ENCODE results near the gene QPCT.
A peak's percentile ranks its signal among the peaks of the same experiment; 100 is the strongest.
"Not testable (repeated sequence)": the region's sequence is repeated elsewhere in the genome, so short reads cannot be mapped to it uniquely, and the experiment has no call there.

Gene QPCT

DNA sequence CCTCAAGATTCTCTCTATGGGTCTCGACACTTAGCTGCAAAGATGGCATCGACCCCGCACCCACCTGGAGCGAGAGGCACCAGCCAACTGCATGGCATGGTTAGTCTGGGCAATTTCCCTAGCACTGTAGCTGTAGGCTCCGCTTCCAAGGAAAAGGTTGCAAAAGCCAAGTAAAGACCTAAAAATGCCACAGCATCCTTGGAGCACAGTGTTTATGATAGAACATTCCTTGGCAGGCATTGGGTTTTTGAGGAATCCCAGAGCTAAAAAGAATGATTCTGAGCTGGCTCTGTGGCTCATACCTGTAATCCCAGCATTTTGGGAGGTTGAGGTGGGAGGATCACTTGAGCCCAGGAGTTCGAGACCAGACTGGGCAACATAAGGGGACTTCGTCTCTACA is 22.9 kb downstream of the QPCT start:
- H3K9me3 ChIP-seq (ENCODE audit: control insufficient read depth in 5 of 5, low read length in 5 of 5): no peaks in the 10 kb centered on the region
- H3K4me3 ChIP-seq (ENCODE audit: low read depth in 1 of 5, low read length in 5 of 5): no peak overlapping the region
- no peaks in the 10 kb centered on the region for H3K27me3 ChIP-seq (ENCODE audit: control insufficient read depth in 5 of 5, insufficient read depth in 4 of 5, low read length in 5 of 5)
- H3K27ac ChIP-seq (ENCODE audit: low read depth, low read length): no peak overlapping the region
- no peaks in the 10 kb centered on the region for H3K36me3 ChIP-seq (ENCODE audit: control insufficient read depth in 5 of 5, insufficient read depth in 5 of 5, low read length in 5 of 5)
- no peaks in the 10 kb centered on the region for H3K4me1 ChIP-seq (ENCODE audit: control insufficient read depth in 5 of 5, insufficient read depth in 5 of 5, low read length in 5 of 5)
- no peak overlapping the region for H3K9ac ChIP-seq (ENCODE audit: low read length in 5 of 5)

DNA sequence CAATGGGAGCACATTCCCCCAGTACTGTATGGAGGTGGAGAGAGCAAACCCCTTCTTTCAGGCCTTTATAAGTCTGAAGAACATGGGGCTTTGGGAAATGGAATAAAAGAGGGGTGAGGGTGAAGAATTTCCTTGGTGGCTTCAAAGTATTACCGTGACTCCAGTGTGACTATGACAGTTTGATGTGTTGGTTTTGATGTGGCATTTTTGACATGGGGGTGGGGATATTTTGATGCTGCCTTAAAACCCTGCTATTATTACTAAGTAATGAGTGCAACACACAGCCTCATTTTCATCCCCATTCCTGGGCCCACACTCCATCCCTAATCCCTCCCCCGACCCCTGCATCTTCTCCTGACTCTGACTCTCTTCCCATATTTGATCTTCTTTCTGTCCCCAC is 23.6 kb downstream of the QPCT start:
- Histone ChIP-seq H3K4me1 (ENCODE audit: control insufficient read depth in 5 of 5, insufficient read depth in 5 of 5, low read length in 5 of 5) (no peaks in the 10 kb centered on the region), H3K27ac (ENCODE audit: low read depth, low read length) (no peak overlapping the region), H3K9ac (ENCODE audit: low read length in 5 of 5) (no peak overlapping the region), H3K27me3 (ENCODE audit: control insufficient read depth in 5 of 5, insufficient read depth in 4 of 5, low read length in 5 of 5) (no peaks in the 10 kb centered on the region), H3K36me3 (ENCODE audit: control insufficient read depth in 5 of 5, insufficient read depth in 5 of 5, low read length in 5 of 5) (no peaks in the 10 kb centered on the region), H3K9me3 (ENCODE audit: control insufficient read depth in 5 of 5, low read length in 5 of 5) (no peaks in the 10 kb centered on the region), H3K4me3 (ENCODE audit: low read depth in 1 of 5, low read length in 5 of 5) (no peak overlapping the region)

DNA sequence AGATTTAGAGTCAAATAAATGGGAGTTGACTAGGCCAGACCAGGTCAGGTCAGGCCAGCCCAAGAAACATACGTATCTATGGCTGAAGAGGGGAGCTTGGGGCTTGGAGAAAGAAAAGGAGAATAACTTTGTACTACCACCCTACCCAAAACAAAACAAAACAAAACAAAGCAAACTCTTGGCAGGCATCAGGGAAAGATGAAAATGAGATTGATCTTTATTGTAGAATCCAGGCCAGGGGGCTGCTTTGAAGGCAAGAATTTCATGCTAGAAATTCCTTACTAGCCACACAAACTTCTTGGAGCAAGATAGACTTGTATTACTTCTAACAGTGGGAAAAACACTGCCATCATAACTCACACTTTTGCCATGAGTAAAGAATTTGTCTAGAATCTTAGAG is 26.2 kb downstream of the QPCT start:
- Histone ChIP-seq H3K4me1 (ENCODE audit: control insufficient read depth in 5 of 5, insufficient read depth in 5 of 5, low read length in 5 of 5) (no peaks in the 10 kb centered on the region), H3K9ac (ENCODE audit: low read length in 5 of 5) (no peak overlapping the region), H3K27ac (ENCODE audit: low read depth, low read length) (no peak overlapping the region), H3K9me3 (ENCODE audit: control insufficient read depth in 5 of 5, low read length in 5 of 5) (no peaks in the 10 kb centered on the region), H3K27me3 (ENCODE audit: control insufficient read depth in 5 of 5, insufficient read depth in 4 of 5, low read length in 5 of 5) (no peaks in the 10 kb centered on the region), H3K36me3 (ENCODE audit: control insufficient read depth in 5 of 5, insufficient read depth in 5 of 5, low read length in 5 of 5) (no peaks in the 10 kb centered on the region), H3K4me3 (ENCODE audit: low read depth in 1 of 5, low read length in 5 of 5) (no peak overlapping the region)

DNA sequence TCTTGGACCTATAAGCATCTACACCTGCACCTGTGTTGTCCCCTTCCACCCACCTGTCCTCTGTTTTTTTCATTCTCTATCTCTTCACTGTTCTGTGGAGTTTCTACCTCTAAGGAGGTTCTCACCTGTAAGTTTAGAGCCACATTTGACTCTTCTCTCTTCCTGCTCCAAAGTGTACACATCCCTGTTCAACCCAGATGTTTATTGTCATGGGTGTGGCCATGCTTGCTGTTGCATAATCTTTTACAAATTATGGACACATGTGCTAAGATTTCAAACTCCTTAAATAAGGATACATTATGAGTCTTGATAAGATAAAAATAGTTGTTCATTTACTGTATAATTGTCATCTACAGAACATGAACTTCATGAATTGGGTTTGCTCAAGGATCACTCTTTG is 27.6 kb downstream of the QPCT start:
- Histone ChIP-seq H3K9me3 (ENCODE audit: control insufficient read depth in 5 of 5, low read length in 5 of 5) (no peaks in the 10 kb centered on the region), H3K27ac (ENCODE audit: low read depth, low read length) (no peak overlapping the region), H3K4me3 (ENCODE audit: low read depth in 1 of 5, low read length in 5 of 5) (no peak overlapping the region), H3K9ac (ENCODE audit: low read length in 5 of 5) (no peak overlapping the region), H3K27me3 (ENCODE audit: control insufficient read depth in 5 of 5, insufficient read depth in 4 of 5, low read length in 5 of 5) (no peaks in the 10 kb centered on the region), H3K36me3 (ENCODE audit: control insufficient read depth in 5 of 5, insufficient read depth in 5 of 5, low read length in 5 of 5) (no peaks in the 10 kb centered on the region), H3K4me1 (ENCODE audit: control insufficient read depth in 5 of 5, insufficient read depth in 5 of 5, low read length in 5 of 5) (peaks cover 0 to 7% (median 5%) of the 10 kb centered on the region in 5 donors)

DNA sequence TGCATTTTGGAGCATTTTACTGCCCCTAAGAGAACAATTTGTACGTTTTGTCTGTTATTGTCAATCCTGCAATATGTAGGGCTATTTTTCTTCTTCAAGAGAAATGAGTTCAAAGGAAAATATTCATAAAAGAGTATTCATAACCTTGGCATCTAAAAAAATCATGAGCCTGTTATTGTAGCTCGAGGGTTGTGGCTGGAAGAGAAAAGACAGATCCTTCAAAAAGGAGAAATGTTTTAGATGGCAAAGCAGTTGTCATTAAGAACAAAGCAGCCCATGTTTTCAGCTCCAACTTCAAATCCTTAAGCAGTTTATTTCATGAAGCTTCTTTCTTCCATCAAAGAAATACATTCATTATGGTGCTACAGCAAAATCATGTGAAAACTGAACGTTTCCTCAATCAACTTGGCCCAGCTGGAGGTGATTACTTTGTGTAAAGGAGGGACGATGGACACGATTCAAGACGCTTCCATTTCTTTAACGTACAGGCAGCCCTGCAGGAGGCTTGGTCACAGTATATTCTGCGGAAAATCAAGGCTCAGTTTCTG is 31.4 kb downstream of the QPCT start:
- H3K27ac ChIP-seq (ENCODE audit: low read depth, low read length): no peak overlapping the region
- H3K36me3 ChIP-seq (ENCODE audit: control insufficient read depth in 5 of 5, insufficient read depth in 5 of 5, low read length in 5 of 5): no peaks in the 10 kb centered on the region
- no peak overlapping the region for H3K9ac ChIP-seq (ENCODE audit: low read length in 5 of 5)
- no peaks in the 10 kb centered on the region for H3K9me3 ChIP-seq (ENCODE audit: control insufficient read depth in 5 of 5, low read length in 5 of 5)
- peaks cover 0 to 11% (median 6%) of the 10 kb centered on the region in 5 donors for H3K4me1 ChIP-seq (ENCODE audit: control insufficient read depth in 5 of 5, insufficient read depth in 5 of 5, low read length in 5 of 5)
- H3K4me3 ChIP-seq (ENCODE audit: low read depth in 1 of 5, low read length in 5 of 5): no peak overlapping the region
- H3K27me3 ChIP-seq (ENCODE audit: control insufficient read depth in 5 of 5, insufficient read depth in 4 of 5, low read length in 5 of 5): no peaks in the 10 kb centered on the region

DNA sequence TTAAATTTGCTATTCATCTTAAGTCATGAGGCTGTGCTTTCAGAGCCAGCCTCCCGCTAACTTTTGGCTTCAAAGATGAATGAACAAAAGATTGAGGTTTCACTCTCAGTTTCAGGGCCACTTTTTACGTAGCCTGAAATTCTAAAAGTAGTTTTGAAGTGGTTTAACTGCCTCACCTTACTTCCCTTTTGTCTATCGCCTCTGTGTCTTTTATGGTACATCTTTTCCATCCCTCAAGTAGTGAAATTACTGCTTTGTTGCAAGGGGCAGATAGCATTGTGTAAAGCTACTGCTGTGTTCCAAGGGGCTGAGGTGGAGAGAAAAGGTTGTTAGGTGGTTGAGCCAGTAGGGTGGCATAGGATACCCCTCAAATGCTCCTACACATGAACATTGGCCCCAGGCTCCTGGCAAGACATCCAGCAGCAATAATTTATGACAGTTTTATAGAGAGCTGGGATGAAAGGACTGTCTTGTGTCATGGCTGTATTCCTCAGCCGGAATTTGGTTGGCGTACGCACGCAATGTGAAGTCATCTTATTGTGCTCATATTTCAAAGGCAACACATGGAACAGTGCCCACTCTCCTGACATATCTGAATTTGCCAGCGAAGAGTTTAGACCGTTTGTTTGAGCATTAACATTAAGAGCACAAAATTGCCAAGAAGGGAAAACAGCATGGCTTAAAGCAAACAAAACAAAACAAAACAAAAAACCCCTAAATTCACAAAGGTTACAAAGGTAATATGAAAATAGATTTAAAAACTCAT is 32.2 kb downstream of the QPCT start:
- H3K4me1 ChIP-seq (ENCODE audit: control insufficient read depth in 5 of 5, insufficient read depth in 5 of 5, low read length in 5 of 5): peaks cover 0 to 11% (median 6%) of the 10 kb centered on the region in 5 donors
- H3K9me3 ChIP-seq (ENCODE audit: control insufficient read depth in 5 of 5, low read length in 5 of 5): no peaks in the 10 kb centered on the region
- H3K4me3 ChIP-seq (ENCODE audit: low read depth in 1 of 5, low read length in 5 of 5): peak overlapping the region in 2 of 5 donors; percentile 14 to 44
- no peaks in the 10 kb centered on the region for H3K27me3 ChIP-seq (ENCODE audit: control insufficient read depth in 5 of 5, insufficient read depth in 4 of 5, low read length in 5 of 5)
- H3K36me3 ChIP-seq (ENCODE audit: control insufficient read depth in 5 of 5, insufficient read depth in 5 of 5, low read length in 5 of 5): no peaks in the 10 kb centered on the region
- no peak overlapping the region for H3K27ac ChIP-seq (ENCODE audit: low read depth, low read length)
- H3K9ac ChIP-seq (ENCODE audit: low read length in 5 of 5): no peak overlapping the region

DNA sequence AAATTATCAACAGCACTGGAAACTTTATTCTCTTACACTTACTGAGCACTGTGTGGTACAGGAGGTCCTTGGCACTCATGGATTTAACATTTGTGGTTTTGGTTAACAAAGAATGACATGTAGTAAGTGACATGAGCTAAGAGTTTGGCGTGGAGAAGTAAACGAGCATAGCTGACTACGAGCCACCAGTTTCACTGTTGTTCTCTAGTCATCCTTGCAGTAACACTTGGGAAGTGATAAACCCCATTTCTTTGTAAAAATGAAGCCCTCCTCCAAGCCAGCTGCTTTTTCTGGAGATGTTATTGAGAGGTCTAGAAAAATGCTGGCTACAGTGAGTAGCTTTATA is 32.7 kb downstream of the QPCT start:
- H3K4me1 ChIP-seq (ENCODE audit: control insufficient read depth in 5 of 5, insufficient read depth in 5 of 5, low read length in 5 of 5): peaks cover 0 to 11% (median 6%) of the 10 kb centered on the region in 5 donors
- peak overlapping the region in 1 of 5 donors; percentile 44 for H3K4me3 ChIP-seq (ENCODE audit: low read depth in 1 of 5, low read length in 5 of 5)
- no peak overlapping the region for H3K9ac ChIP-seq (ENCODE audit: low read length in 5 of 5)
- H3K27ac ChIP-seq (ENCODE audit: low read depth, low read length): no peak overlapping the region
- H3K36me3 ChIP-seq (ENCODE audit: control insufficient read depth in 5 of 5, insufficient read depth in 5 of 5, low read length in 5 of 5): no peaks in the 10 kb centered on the region
- no peaks in the 10 kb centered on the region for H3K27me3 ChIP-seq (ENCODE audit: control insufficient read depth in 5 of 5, insufficient read depth in 4 of 5, low read length in 5 of 5)
- no peaks in the 10 kb centered on the region for H3K9me3 ChIP-seq (ENCODE audit: control insufficient read depth in 5 of 5, low read length in 5 of 5)

DNA sequence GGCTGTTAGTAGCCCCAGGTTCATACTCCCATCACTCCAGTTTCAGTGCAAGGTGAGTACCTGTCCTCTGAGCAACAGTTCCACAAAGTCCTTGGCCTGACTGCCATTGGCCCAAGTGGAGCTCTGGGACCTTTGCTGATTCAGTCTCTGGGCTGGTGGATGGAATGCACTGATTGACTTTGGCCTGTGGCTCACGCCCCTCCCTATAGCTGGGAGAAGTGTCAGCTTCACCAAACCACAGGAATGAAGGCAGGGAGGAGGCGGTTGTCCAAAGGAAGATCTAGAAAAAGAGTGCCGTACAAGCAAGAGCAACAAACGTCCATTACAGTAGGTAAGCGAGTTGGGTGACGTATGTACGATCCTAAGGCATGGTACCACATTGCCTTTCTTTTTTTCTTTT is 34.0 kb downstream of the QPCT start:
- Histone ChIP-seq H3K9me3 (ENCODE audit: control insufficient read depth in 5 of 5, low read length in 5 of 5) (no peaks in the 10 kb centered on the region), H3K27me3 (ENCODE audit: control insufficient read depth in 5 of 5, insufficient read depth in 4 of 5, low read length in 5 of 5) (no peaks in the 10 kb centered on the region), H3K36me3 (ENCODE audit: control insufficient read depth in 5 of 5, insufficient read depth in 5 of 5, low read length in 5 of 5) (no peaks in the 10 kb centered on the region), H3K9ac (ENCODE audit: low read length in 5 of 5) (no peak overlapping the region), H3K4me1 (ENCODE audit: control insufficient read depth in 5 of 5, insufficient read depth in 5 of 5, low read length in 5 of 5) (peaks cover 0 to 11% (median 6%) of the 10 kb centered on the region in 5 donors), H3K27ac (ENCODE audit: low read depth, low read length) (no peak overlapping the region), H3K4me3 (ENCODE audit: low read depth in 1 of 5, low read length in 5 of 5) (no peak overlapping the region)

DNA sequence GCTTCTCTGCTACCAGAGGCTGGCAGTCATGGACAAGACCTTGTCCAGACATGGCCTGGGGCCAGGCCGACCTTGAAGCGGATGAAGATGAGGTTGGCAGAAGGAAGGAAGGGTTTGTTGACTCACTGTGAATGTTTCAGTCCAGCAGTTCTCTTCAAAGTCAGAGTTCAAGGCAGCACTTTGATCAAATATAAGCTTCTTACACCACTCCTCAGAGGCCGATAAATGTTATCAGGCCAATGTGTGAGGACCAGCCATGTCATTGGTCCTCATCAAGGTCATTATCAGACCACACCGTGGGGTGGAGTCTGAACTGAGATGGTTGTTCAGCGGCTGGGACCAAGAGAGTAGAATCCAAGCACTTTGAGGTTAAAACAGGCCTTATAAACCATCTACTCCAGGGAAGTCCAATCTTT is 35.5 kb downstream of the QPCT start:
- Histone ChIP-seq H3K4me1 (ENCODE audit: control insufficient read depth in 5 of 5, insufficient read depth in 5 of 5, low read length in 5 of 5) (peaks cover 0 to 11% (median 6%) of the 10 kb centered on the region in 5 donors), H3K36me3 (ENCODE audit: control insufficient read depth in 5 of 5, insufficient read depth in 5 of 5, low read length in 5 of 5) (no peaks in the 10 kb centered on the region), H3K9me3 (ENCODE audit: control insufficient read depth in 5 of 5, low read length in 5 of 5) (no peaks in the 10 kb centered on the region), H3K4me3 (ENCODE audit: low read depth in 1 of 5, low read length in 5 of 5) (no peak overlapping the region), H3K27me3 (ENCODE audit: control insufficient read depth in 5 of 5, insufficient read depth in 4 of 5, low read length in 5 of 5) (no peaks in the 10 kb centered on the region), H3K9ac (ENCODE audit: low read length in 5 of 5) (no peak overlapping the region), H3K27ac (ENCODE audit: low read depth, low read length) (no peak overlapping the region)

DNA sequence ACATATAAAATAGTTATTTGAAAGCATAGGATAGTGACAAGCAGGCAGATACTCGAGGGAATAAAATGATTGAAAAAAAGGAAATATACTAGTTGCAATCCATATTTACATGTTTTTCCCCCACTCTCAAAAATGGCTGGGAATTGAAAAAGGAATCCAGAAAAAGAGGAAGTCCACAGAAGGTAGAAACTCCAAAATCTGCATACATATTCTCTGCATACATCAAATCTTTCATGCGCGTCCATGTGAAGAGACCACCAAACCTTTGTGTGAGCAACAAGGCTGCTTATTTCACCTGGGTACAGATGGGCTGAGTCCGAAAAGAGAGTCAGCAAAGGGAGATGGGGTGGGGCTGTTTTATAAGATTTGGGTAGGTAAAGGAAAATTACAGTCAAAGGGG is 36.4 kb downstream of the QPCT start:
- not testable (repeated sequence) for H3K9me3 ChIP-seq (ENCODE audit: control insufficient read depth in 5 of 5, low read length in 5 of 5); H3K27ac ChIP-seq (ENCODE audit: low read depth, low read length); H3K36me3 ChIP-seq (ENCODE audit: control insufficient read depth in 5 of 5, insufficient read depth in 5 of 5, low read length in 5 of 5); H3K4me3 ChIP-seq (ENCODE audit: low read depth in 1 of 5, low read length in 5 of 5); H3K27me3 ChIP-seq (ENCODE audit: control insufficient read depth in 5 of 5, insufficient read depth in 4 of 5, low read length in 5 of 5); H3K9ac ChIP-seq (ENCODE audit: low read length in 5 of 5)
- H3K4me1 ChIP-seq (ENCODE audit: control insufficient read depth in 5 of 5, insufficient read depth in 5 of 5, low read length in 5 of 5): peaks cover 0 to 11% (median 6%) of the 10 kb centered on the region in 5 donors

Measured in subcutaneous abdominal adipose tissue (tissue), 5 donors.